H9 (cell line): ENCODE results near the gene MARF1. TPM values are rescaled to one million over a fixed set of nuclear protein-coding genes. Genes with fewer than 3 reads are reported as not detected.
"Not testable (repeated sequence)": the region's sequence is repeated elsewhere in the genome, so short reads cannot be mapped to it uniquely, and the experiment has no call there.

Source experiments
- DNase-seq: peaks from one replicate; pipeline ENCODE4 v3.0.0-alpha.2; 2017
- H2AFZ ChIP-seq: one replicate; pipeline ENCODE4 v1.6.1; 2013; ENCODE audit warnings: mild to moderate bottlenecking, low read length, control low read depth, moderate library complexity
- H2AK5ac ChIP-seq: 2 replicates; pipeline ENCODE4 v1.6.1; 2013; ENCODE audit warnings: low read length, control low read depth, mixed read lengths; ENCODE audit not compliant: insufficient read length
- H2BK120ac ChIP-seq: one replicate; pipeline ENCODE4 v1.6.1; 2013; ENCODE audit warnings: low read depth, mild to moderate bottlenecking, low read length, control low read depth, inconsistent platforms; ENCODE audit not compliant: poor library complexity, severe bottlenecking
- H2BK12ac ChIP-seq: 2 replicates; pipeline ENCODE4 v1.6.1; 2013; ENCODE audit warnings: low read length, control low read depth, mixed read lengths, low read depth; ENCODE audit not compliant: insufficient read length
- H2BK15ac ChIP-seq: 2 replicates; pipeline ENCODE4 v1.6.1; 2013; ENCODE audit warnings: low read depth, low read length, control low read depth
- H2BK20ac ChIP-seq: one replicate; pipeline ENCODE4 v1.6.1; 2013; ENCODE audit warnings: low read depth, mild to moderate bottlenecking, low read length, control low read depth, inconsistent platforms; ENCODE audit not compliant: poor library complexity, severe bottlenecking
- H2BK5ac ChIP-seq: 2 replicates; pipeline ENCODE4 v1.6.1; 2013; ENCODE audit warnings: low read length, control low read depth, mixed read lengths; ENCODE audit not compliant: insufficient read length
- H3K14ac ChIP-seq: 2 replicates; pipeline ENCODE4 v1.6.1; 2013; ENCODE audit warnings: low read length, control low read depth; ENCODE audit not compliant: insufficient read depth
- H3K18ac ChIP-seq: 2 replicates; pipeline ENCODE4 v1.6.1; 2013; ENCODE audit warnings: low read depth, mild to moderate bottlenecking, mixed read lengths, low read length, control low read depth; ENCODE audit not compliant: insufficient read length
- H3K23ac ChIP-seq: 2 replicates; pipeline ENCODE4 v1.6.1; 2013; ENCODE audit warnings: low read length, control low read depth, mixed read lengths, low read depth; ENCODE audit not compliant: insufficient read length
- H3K23me2 ChIP-seq: 2 replicates; pipeline ENCODE4 v1.6.1; 2013; ENCODE audit warnings: low read depth, mild to moderate bottlenecking, mixed read lengths, low read length, control low read depth; ENCODE audit not compliant: insufficient read length, poor library complexity, severe bottlenecking
- H3K27ac ChIP-seq: 2 replicates; pipeline ENCODE4 v1.5.1; 2013; ENCODE audit warnings: low read length, control low read depth, mixed read lengths, low read depth; ENCODE audit not compliant: insufficient read length
- H3K27me3 ChIP-seq: 2 replicates; pipeline ENCODE4 v1.6.1; 2013; ENCODE audit warnings: low read length, control low read depth, inconsistent platforms; ENCODE audit not compliant: insufficient read depth
- H3K4ac ChIP-seq: 2 replicates; pipeline ENCODE4 v1.6.1; 2013; ENCODE audit warnings: low read depth, mild to moderate bottlenecking, control low read depth, inconsistent platforms, low read length, moderate library complexity
- H3K4me1 ChIP-seq: 2 replicates; pipeline ENCODE4 v1.6.1; 2013; ENCODE audit warnings: low read length, control low read depth, inconsistent platforms; ENCODE audit not compliant: insufficient read depth
- H3K4me2 ChIP-seq: 2 replicates; pipeline ENCODE4 v1.6.1; 2013; ENCODE audit warnings: low read length, control low read depth, mixed read lengths; ENCODE audit not compliant: insufficient read length, insufficient read depth
- H3K56ac ChIP-seq: 2 replicates; pipeline ENCODE4 v1.6.1; 2013; ENCODE audit warnings: low read depth, mild to moderate bottlenecking, mixed read lengths, low read length, control low read depth; ENCODE audit not compliant: insufficient read length
- H3K79me1 ChIP-seq: 2 replicates; pipeline ENCODE4 v1.6.1; 2013; ENCODE audit warnings: low read depth, mild to moderate bottlenecking, moderate library complexity, low read length, control low read depth, inconsistent platforms; ENCODE audit not compliant: insufficient read depth, poor library complexity, severe bottlenecking
- H3K79me2 ChIP-seq: 2 replicates; pipeline ENCODE4 v1.6.1; 2013; ENCODE audit warnings: low read length, control low read depth, inconsistent platforms; ENCODE audit not compliant: insufficient read depth
- H3K9ac ChIP-seq: 2 replicates; pipeline ENCODE4 v1.6.1; 2013; ENCODE audit warnings: low read length, control low read depth, mixed read lengths; ENCODE audit not compliant: insufficient read length; ENCODE audit errors: extremely low read depth
- H3K9me3 ChIP-seq: one replicate; pipeline ENCODE4 v1.6.1; 2013; ENCODE audit warnings: low read depth, low read length, inconsistent platforms; ENCODE audit not compliant: control insufficient read depth
- H3T11ph ChIP-seq: one replicate; pipeline ENCODE4 v1.6.1; 2013; ENCODE audit warnings: mild to moderate bottlenecking, low read length, control low read depth, inconsistent platforms
- H4K20me1 ChIP-seq: one replicate; pipeline ENCODE4 v1.6.1; 2013; ENCODE audit not compliant: control insufficient read depth, insufficient read length, insufficient read depth
- H4K5ac ChIP-seq: 2 replicates; pipeline ENCODE4 v1.6.1; 2013; ENCODE audit warnings: low read depth, mild to moderate bottlenecking, mixed read lengths, low read length, control low read depth; ENCODE audit not compliant: insufficient read length
- H4K8ac ChIP-seq: replicated peaks from 2 replicates; pipeline ENCODE4 v1.6.1; 2013; ENCODE audit warnings: low read length, control low read depth, mixed read lengths, low read depth; ENCODE audit not compliant: insufficient read length
- H4K91ac ChIP-seq: 2 replicates; pipeline ENCODE4 v1.6.1; 2013; ENCODE audit warnings: low read depth, mild to moderate bottlenecking, moderate library complexity, mixed read lengths, low read length, control low read depth; ENCODE audit not compliant: insufficient read length
- H3K27ac Mint-ChIP-seq, 3 experiments: 2 replicates in 2 of 3; 3 replicates in 1 of 3; pipeline ENCODE4 v1.8.0; 2020 to 2021; ENCODE audit warnings: mixed read lengths in 3 of 3, mild to moderate bottlenecking in 1 of 3, moderate library complexity in 1 of 3
- H3K27me3 Mint-ChIP-seq: 2 replicates; pipeline ENCODE4 v1.8.0; 2021; ENCODE audit warnings: low read depth, mild to moderate bottlenecking, moderate library complexity, mixed read lengths
- H3K36me3 Mint-ChIP-seq, 3 experiments: 2 replicates in 2 of 3; 3 replicates in 1 of 3; pipeline ENCODE4 v1.8.0; 2020 to 2021; ENCODE audit warnings: low read depth in 3 of 3, mixed read lengths in 3 of 3; ENCODE audit not compliant: insufficient read depth in 1 of 3
- H3K4me1 Mint-ChIP-seq, 2 experiments: 2 replicates each; pipeline ENCODE4 v1.8.0; 2020; ENCODE audit warnings: mixed read lengths in 2 of 2
- H3K4me3 Mint-ChIP-seq, 2 experiments: 2 replicates in 1 of 2; 3 replicates in 1 of 2; pipeline ENCODE4 v1.8.0; 2020 to 2021; ENCODE audit warnings: mild to moderate bottlenecking in 2 of 2, mixed read lengths in 2 of 2, moderate library complexity in 1 of 2
- H3K9me3 Mint-ChIP-seq, 2 experiments: 2 replicates in 1 of 2; 3 replicates in 1 of 2; pipeline ENCODE4 v1.8.0; 2020; ENCODE audit warnings: mild to moderate bottlenecking in 2 of 2, mixed read lengths in 2 of 2, moderate library complexity in 1 of 2
- CTCF ChIP-seq: fragments of 200-600 bp; sonication (generic); conservative IDR thresholded peaks from 3 replicates; pipeline ENCODE4 v1.8.0; 2021; ENCODE audit warnings: antibody characterized with exemption, mild to moderate bottlenecking
- WGBS: extraction: QIAGEN DNeasy Blood & Tissue Kit; methylation state at CpG from one replicate; pipeline ENCODE4 v1.1.7; 2013; ENCODE audit warnings: missing lambda C conversion rate, low lambda C conversion rate, mixed read lengths; ENCODE audit not compliant: insufficient read length; ENCODE audit errors: extremely low coverage; 5-methylcytosine and 5-hydroxymethylcytosine counted together
- total RNA-seq: library from RNA; stranded (reverse); gene quantifications from 2 replicates; pipeline ENCODE4 v1.2.1, GENCODE V29; 2021

The MARF1 gene
- total RNA-seq, 1 experiment from 2014 or later, result 23.3 TPM

GRCh38 chr16:15658149-15658548 is 15.2 kb upstream of the MARF1 start:
- Histone ChIP-seq H3K79me2 (no peaks in the 10 kb centered on the region; the same call in 1 of the 2 replicates), H3T11ph (no peak overlapping the region), H2BK5ac (no peak overlapping the region), H3K4me2 (no peak overlapping the region), H2BK15ac (no peak overlapping the region), H4K20me1 (no peaks in the 10 kb centered on the region), H4K5ac (no peak overlapping the region), H3K4ac (no peak overlapping the region), H4K91ac (no peak overlapping the region), H2BK12ac (no peak overlapping the region), H3K18ac (no peak overlapping the region), H3K14ac (no peak overlapping the region; the same call in 1 of the 2 replicates), H3K27me3 (no peaks in the 10 kb centered on the region), H3K4me1 (no peaks in the 10 kb centered on the region), H2BK20ac (no peak overlapping the region), H2BK120ac (no peak overlapping the region), H2AFZ (no peak overlapping the region), H3K23ac (no peak overlapping the region), H3K56ac (no peak overlapping the region), H3K9me3 (no peaks in the 10 kb centered on the region), H2AK5ac (no peak overlapping the region), H3K27ac (no peak overlapping the region), H3K23me2 (no peaks in the 10 kb centered on the region), H4K8ac (no peak overlapping the region), H3K9ac (no peak overlapping the region), H3K79me1 (peaks cover 3% of the 10 kb centered on the region)
- no peaks in the 10 kb centered on the region; the same call in 1 of the 2 replicates for H3K27me3 Mint-ChIP-seq
- H3K36me3 Mint-ChIP-seq, result peaks cover 2 to 14% (median 9%) of the 10 kb centered on the region in 3 experiments; a peak in 5 of 7 replicates
- DNase-seq, result peak; percentile 30
- no peak overlapping the region for H3K27ac Mint-ChIP-seq
- no CpG with 5 or more reads among the region's 6 CpGs for WGBS
- H3K4me3 Mint-ChIP-seq, result no peak overlapping the region
- H3K4me1 Mint-ChIP-seq, result peaks cover 0 to 3% of the 10 kb centered on the region in 2 experiments; a peak in 1 of 4 replicates
- TF ChIP-seq CTCF, result no peak
- H3K9me3 Mint-ChIP-seq, result no peaks in the 10 kb centered on the region

- not testable (repeated sequence) for H3K4me3 Mint-ChIP-seq, H3K27ac ChIP-seq, H3K18ac ChIP-seq, H3K56ac ChIP-seq, H3K27me3 Mint-ChIP-seq, H2BK5ac ChIP-seq, H3K4me2 ChIP-seq, H4K20me1 ChIP-seq, H3K9me3 ChIP-seq, H2AK5ac ChIP-seq, H2AFZ ChIP-seq, H3K4me1 Mint-ChIP-seq, H3K27me3 ChIP-seq, H2BK20ac ChIP-seq, H3T11ph ChIP-seq, H3K4me1 ChIP-seq, H4K5ac ChIP-seq, H3K9me3 Mint-ChIP-seq, H3K23me2 ChIP-seq, H3K9ac ChIP-seq, H3K27ac Mint-ChIP-seq, H3K79me2 ChIP-seq, H4K91ac ChIP-seq, H3K14ac ChIP-seq, H2BK15ac ChIP-seq, H2BK12ac ChIP-seq, DNase-seq, H3K4ac ChIP-seq, H4K8ac ChIP-seq, H2BK120ac ChIP-seq, H3K23ac ChIP-seq
- peaks cover 2 to 11% (median 6%) of the 10 kb centered on the region in 3 experiments; a peak in 5 of 7 replicates for H3K36me3 Mint-ChIP-seq
- H3K79me1 ChIP-seq, result peaks cover 11% of the 10 kb centered on the region
- WGBS, result no CpG with 5 or more reads among the region's 6 CpGs
Measured at GRCh38 chr16:15655561-15655960, 12.6 kb upstream of the MARF1 start.
